ENCODE measurements around the gene ARHGAP21.

ARHGAP21 gene

GRCh38 chr10:24569828-24570657 lies 153.6 kb downstream of the ARHGAP21 start:
- DNase-seq = no peak

DNA sequence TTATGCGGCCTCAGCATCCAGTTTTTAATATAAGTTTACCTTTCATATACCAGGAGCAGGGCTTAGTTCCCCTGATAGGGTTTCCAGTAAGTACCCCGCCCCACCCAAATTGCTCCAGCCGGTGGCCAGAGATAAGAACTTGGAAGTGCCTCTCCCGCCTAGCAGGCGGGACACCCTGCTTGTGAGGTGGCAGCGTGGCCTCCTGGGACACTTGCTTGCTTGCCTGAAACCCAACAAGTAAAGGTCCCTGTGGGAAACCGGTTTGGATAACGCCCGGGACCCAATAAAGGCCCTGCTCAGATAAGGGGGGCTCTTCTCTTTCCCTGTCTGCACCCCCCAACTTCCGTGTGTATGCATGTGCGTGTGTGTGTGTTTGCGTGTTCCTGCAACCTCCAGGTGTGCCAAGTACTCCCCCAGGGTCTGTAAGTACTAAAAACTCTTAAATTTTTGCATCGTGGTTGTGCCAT lies 154.3 kb downstream of the ARHGAP21 start:
- no peak for DNase-seq

GRCh38 chr10:24568042-24568441 lies 155.6 kb downstream of the ARHGAP21 start:
- DNase-seq = no peak

- no peak for DNase-seq
Measured at GRCh38 chr10:24561453-24561852, 162.2 kb downstream of the ARHGAP21 start.

DNA sequence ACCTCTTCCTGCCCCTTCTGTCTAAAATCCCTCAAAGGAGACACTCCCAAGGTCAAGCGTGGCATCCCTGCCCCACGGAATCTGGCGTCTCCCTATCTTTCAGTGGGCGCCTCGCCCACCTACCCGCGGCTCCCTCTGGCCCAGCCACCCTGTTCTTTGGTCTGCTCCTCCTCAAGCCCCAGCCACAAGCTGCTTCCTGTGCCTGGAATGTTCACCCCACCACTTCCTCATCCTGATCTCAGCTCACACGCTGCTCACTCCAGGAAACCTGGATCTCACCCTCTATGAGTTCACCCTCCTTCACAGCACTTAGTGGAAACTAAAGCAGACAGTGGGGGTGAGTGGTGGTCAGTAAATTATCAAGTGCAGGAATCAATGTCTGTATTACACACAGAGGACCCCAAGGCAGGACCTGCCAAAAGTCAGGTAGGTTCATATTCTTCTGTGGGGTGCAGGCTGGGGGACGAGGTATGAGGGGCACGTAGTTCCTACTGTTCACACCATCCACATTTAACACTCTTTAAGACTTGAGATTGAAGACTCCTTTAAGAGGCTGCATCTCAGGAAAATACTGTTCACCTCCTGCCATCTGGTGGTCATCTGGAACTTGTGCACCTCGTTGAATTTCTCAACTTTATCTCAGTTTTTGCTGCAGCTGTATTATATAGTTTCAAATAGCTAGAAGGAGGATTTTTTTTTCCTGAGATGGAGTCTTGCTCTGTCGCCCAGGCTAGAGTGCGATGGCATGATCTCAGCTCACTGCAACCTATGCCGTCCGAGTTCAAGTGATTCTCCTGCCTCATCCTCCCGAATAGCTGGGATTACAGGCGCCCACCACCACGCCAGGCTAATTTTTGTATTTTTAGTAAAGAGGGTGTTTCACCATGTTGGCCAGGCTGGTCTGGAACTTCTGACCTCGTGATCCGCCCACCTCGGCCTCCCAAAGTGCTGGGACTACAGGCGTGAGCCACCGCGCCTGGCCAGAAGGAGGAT lies 166.6 kb downstream of the ARHGAP21 start:
- no peak for DNase-seq

GRCh38 chr10:24556126-24556749 lies 167.4 kb downstream of the ARHGAP21 start:
- DNase-seq = no peak

DNA sequence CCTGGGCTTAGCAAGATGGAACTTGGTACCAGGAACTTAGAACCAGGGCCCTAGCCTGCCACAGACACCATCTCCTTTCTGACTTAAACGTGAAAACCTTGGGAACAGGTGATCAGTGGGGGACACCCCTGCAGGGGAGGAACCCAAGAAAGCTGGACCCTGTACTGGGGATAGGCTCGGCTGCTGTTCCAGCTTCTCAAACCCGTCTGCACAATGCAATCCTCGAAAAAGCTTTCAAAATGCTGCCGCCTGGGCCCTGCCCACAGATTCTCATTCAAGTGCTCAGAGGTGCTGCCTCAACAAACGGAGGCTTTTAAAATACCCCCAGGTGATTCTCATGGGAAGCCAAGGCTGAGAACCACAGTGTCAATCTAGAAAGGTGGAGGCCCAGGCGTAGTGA lies 169.7 kb downstream of the ARHGAP21 start:
- DNase-seq = no peak

GRCh38 chr10:24553051-24553612 lies 170.6 kb downstream of the ARHGAP21 start:
- no peak for DNase-seq

- peak; percentile 50 to 54 for DNase-seq
Measured at GRCh38 chr10:24552346-24553016, 171.2 kb downstream of the ARHGAP21 start.

DNA sequence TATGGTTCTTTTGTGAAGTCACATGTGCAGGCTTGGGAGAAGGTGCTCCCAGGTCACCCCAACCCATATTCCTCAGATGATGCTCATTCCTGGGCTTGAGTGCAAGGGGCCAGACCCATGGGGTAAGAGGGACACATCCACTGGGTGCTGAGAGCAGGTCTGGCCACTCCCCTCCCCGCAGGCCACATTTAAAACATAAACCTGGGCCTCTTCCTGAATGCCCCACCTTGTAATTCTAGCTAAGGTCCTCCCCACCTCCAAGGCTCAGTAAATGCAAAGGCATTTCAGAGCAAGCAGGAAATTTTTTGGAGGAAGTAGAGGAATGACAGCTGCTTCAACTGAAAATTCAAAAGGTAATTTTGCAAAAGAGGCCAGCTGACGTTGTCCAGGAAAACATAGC lies 172.5 kb downstream of the ARHGAP21 start:
- DNase-seq = no peak

DNA sequence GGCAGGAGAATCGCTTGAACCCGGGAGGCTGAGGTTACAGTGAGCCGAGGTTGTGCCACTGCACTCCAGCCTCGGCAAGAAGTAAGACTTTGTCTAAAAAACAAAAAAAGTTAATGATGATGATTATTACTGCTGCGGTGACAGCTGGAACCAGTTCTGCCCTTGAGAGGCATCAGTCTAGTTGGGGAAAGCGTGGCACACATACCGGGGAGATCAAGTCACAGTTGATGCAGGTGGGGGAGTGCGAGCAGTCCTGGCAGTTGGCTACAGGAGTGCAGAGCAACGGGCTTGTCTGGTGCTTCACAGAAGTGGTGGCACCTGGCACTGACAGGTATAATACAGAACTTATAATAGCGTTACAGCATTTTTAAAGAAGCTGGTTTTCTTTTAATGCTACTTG lies 173.0 kb downstream of the ARHGAP21 start:
- no peak for DNase-seq

GRCh38 chr10:24545585-24545984 lies 178.1 kb downstream of the ARHGAP21 start:
- no peak for DNase-seq

DNA sequence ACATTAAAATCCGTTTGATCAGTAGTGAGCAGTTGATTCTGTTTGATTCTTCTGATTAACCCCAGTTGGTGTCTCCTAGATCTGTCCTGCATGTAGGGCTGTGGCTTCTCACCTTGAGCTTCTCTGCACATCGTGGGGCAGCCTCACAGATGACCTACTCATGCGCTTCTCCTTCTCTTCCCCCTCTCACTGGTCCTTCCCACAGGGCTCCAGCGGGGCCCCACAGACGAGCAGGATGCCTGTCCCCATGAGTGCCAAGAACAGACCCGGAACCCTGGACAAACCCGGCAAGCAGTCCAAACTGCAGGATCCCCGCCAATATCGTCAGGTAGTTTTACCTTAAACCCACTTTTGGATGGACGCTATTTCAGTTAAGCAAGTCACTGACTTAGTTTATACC lies 178.9 kb downstream of the ARHGAP21 start:
- no peak for DNase-seq

GRCh38 chr10:24542314-24543270 lies 181.1 kb downstream of the ARHGAP21 start:
- DNase-seq = no peak

GRCh38 chr10:24541239-24541753 lies 182.4 kb downstream of the ARHGAP21 start:
- DNase-seq = no peak

- no peak for DNase-seq
Measured at GRCh38 chr10:24536636-24537035, 187.1 kb downstream of the ARHGAP21 start.

GRCh38 chr10:24533981-24534380 lies 189.7 kb downstream of the ARHGAP21 start:
- no peak for DNase-seq

Measured in activated T-cell treated with anti-CD3 and anti-CD28 coated beads, Interleukin-2, amount 50 U/mL, for 48 hours (primary cell).